Neutrophil (primary cell): ENCODE results near the gene MOG.
"Not testable (repeated sequence)": the region's sequence is repeated elsewhere in the genome, so short reads cannot be mapped to it uniquely, and the experiment has no call there.

Source experiments
- H3K27ac ChIP-seq: fragments of 200-600 bp; sonication (generic); 2 replicates; pipeline ENCODE4 v1.5.1; 2016; ENCODE audit warnings: mild to moderate bottlenecking, moderate library complexity
- H3K27me3 ChIP-seq: fragments of 200-600 bp; sonication (generic); 2 replicates; pipeline ENCODE4 v1.6.0; 2016; ENCODE audit warnings: mild to moderate bottlenecking
- H3K36me3 ChIP-seq: fragments of 200-600 bp; sonication (generic); 2 replicates; pipeline ENCODE4 v1.5.1; 2017
- H3K4me1 ChIP-seq, 2 experiments: fragments of 200-600 bp in 1 of 2; sonication (generic) in 1 of 2; 1 replicate in 1 of 2; 2 replicates in 1 of 2; pipeline versions ENCODE4 v1.5.1 to v1.6.1; 2013 to 2016; ENCODE audit warnings: low read depth in 1 of 2, low read length in 1 of 2, mild to moderate bottlenecking in 1 of 2, moderate library complexity in 1 of 2; ENCODE audit not compliant: control insufficient read depth in 1 of 2, insufficient read depth in 1 of 2
- H3K4me3 ChIP-seq, 2 experiments: fragments of 200-600 bp in 1 of 2; sonication (generic) in 1 of 2; 1 replicate in 1 of 2; 2 replicates in 1 of 2; pipeline ENCODE4 v1.5.1; 2013 to 2016; ENCODE audit warnings: low read depth in 1 of 2, low read length in 1 of 2, mild to moderate bottlenecking in 1 of 2, moderate library complexity in 1 of 2
- H3K9me3 ChIP-seq: fragments of 200-600 bp; sonication (generic); 2 replicates; pipeline ENCODE4 v1.5.1; 2016
- CTCF ChIP-seq: fragments of 200-600 bp; sonication (generic); IDR thresholded peaks from 2 replicates; pipeline ENCODE4 v1.5.1; 2016; ENCODE audit warnings: antibody characterized with exemption

Gene MOG

GRCh38 chr6:29665942-29666825 lies 9.3 kb downstream of the MOG start:
- Histone ChIP-seq H3K36me3 (no peaks in the 10 kb centered on the region), H3K27me3 (peaks cover 92% of the 10 kb centered on the region), H3K9me3 (no peaks in the 10 kb centered on the region), H3K4me3 (no peak overlapping the region), H3K4me1 (no peaks in the 10 kb centered on the region), H3K27ac (no peak overlapping the region)
- no peak for TF ChIP-seq CTCF

- Histone ChIP-seq H3K9me3 (no peaks in the 10 kb centered on the region), H3K4me3 (no peak overlapping the region), H3K27me3 (peaks cover 91% of the 10 kb centered on the region), H3K27ac (no peak overlapping the region), H3K36me3 (no peaks in the 10 kb centered on the region), H3K4me1 (no peaks in the 10 kb centered on the region)
- no peak for TF ChIP-seq CTCF
These were observed 9.9 kb downstream of the MOG start for GRCh38 chr6:29666826-29667130.

- no peak overlapping the region for H3K4me3 ChIP-seq
- no peak for TF ChIP-seq CTCF
- H3K4me1 ChIP-seq, result no peaks in the 10 kb centered on the region
- H3K9me3 ChIP-seq, result no peaks in the 10 kb centered on the region
- H3K27ac ChIP-seq, result no peak overlapping the region
- H3K36me3 ChIP-seq, result no peaks in the 10 kb centered on the region
- H3K27me3 ChIP-seq, result peaks cover 87% of the 10 kb centered on the region
These were observed 10.3 kb downstream of the MOG start for GRCh38 chr6:29667158-29667557.

GRCh38 chr6:29671026-29671425 lies 14.1 kb downstream of the MOG start:
- H3K9me3 ChIP-seq, result no peaks in the 10 kb centered on the region
- no peaks in the 10 kb centered on the region for H3K4me1 ChIP-seq
- no peak for TF ChIP-seq CTCF
- no peak overlapping the region for H3K27ac ChIP-seq
- no peak overlapping the region for H3K4me3 ChIP-seq
- H3K27me3 ChIP-seq, result peaks cover 52% of the 10 kb centered on the region
- H3K36me3 ChIP-seq, result no peaks in the 10 kb centered on the region

- H3K27me3 ChIP-seq, result peaks cover 42% of the 10 kb centered on the region
- not testable (repeated sequence) for H3K36me3 ChIP-seq, H3K4me3 ChIP-seq, H3K4me1 ChIP-seq, H3K9me3 ChIP-seq, H3K27ac ChIP-seq
These were observed 15.2 kb downstream of the MOG start for GRCh38 chr6:29672116-29672515.

- Histone ChIP-seq H3K4me1 (no peaks in the 10 kb centered on the region), H3K9me3 (no peaks in the 10 kb centered on the region), H3K27me3 (peaks cover 32% of the 10 kb centered on the region), H3K27ac (no peak overlapping the region), H3K36me3 (no peaks in the 10 kb centered on the region), H3K4me3 (no peak overlapping the region)
- no peak for TF ChIP-seq CTCF
These were observed 16.3 kb downstream of the MOG start for GRCh38 chr6:29673161-29673560.
